GM21381 (cell line): ENCODE measurements around the gene RTRAF.

Source experiments
- ATAC-seq: cut with Tn5 transposase; IDR thresholded peaks from one replicate; pipeline ENCODE4 v1.9.1; 2021; ENCODE audit warnings: mild to moderate bottlenecking, moderate library complexity; ENCODE audit not compliant: unreplicated experiment

RTRAF gene

GRCh38 chr14:51993285-51993920 is 4.1 kb downstream of the RTRAF start:
- no peak for ATAC-seq

DNA sequence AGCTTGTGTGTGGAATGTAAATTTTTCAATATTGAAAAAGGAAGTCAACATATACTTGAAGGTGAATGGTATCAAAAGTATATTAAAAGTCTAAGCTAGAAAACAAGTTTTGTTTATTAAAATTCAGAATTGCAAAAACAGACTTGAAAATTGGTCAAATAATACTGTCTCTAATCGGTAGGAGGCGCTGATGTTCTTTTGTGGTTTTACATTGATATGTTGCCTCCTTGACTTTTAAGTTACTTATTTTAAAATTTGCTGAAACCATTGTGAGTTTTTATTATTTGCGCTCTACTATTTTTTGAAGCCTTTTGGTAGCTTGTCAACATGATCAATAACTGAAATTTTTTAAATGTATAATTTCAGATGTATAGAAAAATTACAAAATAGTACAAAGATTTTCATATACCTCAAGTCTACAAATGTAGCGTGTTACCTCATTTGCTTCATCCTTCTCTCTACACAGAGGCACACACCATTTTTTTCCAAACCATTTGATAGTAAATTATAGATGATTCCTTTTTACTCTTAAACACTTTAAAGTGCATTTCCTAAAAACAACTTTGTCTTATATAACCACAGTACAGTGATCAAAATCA is 6.9 kb downstream of the RTRAF start:
- ATAC-seq: no peak

- ATAC-seq: no peak
Measured at GRCh38 chr14:51998348-51998747, 9.0 kb downstream of the RTRAF start.

DNA sequence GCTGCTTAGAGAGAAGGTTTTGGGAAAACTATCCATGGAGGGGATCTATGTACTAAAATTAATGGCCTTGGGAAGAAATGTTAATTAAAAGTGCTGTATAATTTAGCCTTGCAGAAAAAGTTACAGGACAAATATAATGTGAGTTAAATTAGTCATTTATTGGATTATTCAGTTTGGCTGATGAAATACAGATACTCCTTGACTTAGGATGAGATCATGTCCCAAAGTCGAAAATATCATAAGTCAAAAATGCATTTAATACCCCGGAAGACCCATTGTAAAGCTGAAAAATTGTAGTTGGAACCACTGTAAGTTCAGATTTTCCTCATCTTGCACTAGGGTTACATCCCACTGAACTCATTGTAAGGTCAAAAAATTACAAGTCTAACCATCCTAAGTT is 9.7 kb downstream of the RTRAF start:
- ATAC-seq: no peak

DNA sequence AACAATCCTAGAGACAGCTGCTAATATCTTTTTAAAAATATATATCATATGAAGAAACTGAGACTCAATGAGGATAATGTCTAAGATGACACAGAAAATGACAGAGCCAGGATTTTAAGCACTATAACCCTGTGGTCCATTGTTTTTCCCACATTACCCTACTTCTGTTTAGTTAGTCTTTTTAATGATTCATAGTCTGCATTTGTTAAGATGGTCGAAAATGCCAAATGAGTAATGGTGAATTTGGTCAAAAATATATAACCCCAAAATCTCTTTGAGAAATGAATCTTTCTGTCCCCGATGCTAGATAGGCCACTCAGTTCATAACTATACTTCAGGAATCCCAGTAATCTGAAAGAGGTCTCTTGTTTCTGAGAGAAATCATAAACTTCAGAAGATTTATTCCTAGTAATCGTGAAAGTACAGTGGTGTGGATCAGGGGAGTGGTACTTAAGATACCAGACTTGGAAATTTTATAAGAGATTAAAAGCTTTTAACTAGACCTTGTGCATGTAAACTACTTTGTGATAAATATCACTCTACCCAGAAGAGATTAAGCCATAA is 10.8 kb downstream of the RTRAF start:
- ATAC-seq: no peak

- ATAC-seq: no peak
Measured at GRCh38 chr14:52000696-52001095, 11.3 kb downstream of the RTRAF start.

DNA sequence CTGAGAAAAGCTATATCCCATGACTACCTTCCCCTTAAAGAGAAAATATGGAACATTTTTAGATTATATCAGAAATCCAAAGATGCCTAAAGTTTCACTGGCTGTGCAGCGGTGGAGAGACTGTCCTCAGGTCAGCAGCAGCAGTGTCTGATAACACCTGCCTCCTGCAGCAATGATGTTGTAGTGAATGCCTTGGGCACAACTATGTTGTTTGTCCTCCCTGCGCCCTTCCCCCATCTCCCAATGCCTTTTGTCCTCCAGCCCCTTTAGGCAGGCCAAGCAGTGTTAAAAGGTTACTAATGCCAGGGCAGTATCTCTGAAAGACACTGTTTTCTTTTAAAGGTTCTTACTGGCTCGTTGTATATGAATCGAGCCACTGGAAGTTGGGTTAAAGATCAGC is 13.2 kb downstream of the RTRAF start:
- no peak for ATAC-seq

DNA sequence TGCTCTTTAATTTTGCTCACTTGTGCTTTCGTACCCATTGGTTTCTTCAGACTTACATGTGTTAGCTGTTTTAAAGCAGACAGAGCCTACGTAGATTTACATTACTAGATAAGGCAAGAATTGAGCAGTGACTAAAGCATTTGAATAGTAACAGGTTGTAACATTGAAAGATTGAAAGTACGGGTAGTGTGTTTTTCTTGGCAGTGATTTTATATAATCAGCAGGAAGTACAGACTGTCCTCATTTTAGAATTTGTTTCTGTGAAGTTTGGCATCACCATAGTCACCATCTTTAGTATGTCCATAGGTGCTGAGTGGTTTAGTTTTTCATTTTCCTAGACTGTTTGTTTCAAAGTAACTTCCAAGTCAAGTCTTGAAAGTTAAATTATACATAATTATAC is 14.0 kb downstream of the RTRAF start:
- ATAC-seq: no peak

- ATAC-seq: no peak
Measured at GRCh38 chr14:52005625-52006024, 16.3 kb downstream of the RTRAF start.

GRCh38 chr14:52006361-52006760 is 17.0 kb downstream of the RTRAF start:
- ATAC-seq: no peak

DNA sequence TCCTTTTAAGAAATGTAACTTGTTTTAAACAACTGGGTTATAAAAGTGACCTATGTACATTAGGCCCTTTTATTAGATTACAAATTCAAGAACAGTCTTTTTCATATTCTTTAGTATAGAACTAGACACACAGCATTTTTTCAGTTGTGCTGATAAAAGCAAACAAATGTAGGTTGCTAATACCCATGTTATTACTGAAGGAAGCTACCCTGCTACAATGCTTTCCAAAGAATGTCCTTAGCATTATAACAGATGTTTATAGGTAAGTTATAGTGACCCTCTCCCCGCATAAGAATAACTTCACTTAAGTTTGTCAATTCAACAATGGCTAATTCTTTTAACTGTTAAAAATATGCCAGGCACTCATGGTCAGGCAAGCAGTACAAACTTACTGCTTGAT is 17.9 kb downstream of the RTRAF start:
- ATAC-seq: no peak

- no peak for ATAC-seq
Measured at GRCh38 chr14:52007637-52008036, 18.3 kb downstream of the RTRAF start.

- ATAC-seq: no peak
Measured at GRCh38 chr14:52008136-52008535, 18.8 kb downstream of the RTRAF start.

DNA sequence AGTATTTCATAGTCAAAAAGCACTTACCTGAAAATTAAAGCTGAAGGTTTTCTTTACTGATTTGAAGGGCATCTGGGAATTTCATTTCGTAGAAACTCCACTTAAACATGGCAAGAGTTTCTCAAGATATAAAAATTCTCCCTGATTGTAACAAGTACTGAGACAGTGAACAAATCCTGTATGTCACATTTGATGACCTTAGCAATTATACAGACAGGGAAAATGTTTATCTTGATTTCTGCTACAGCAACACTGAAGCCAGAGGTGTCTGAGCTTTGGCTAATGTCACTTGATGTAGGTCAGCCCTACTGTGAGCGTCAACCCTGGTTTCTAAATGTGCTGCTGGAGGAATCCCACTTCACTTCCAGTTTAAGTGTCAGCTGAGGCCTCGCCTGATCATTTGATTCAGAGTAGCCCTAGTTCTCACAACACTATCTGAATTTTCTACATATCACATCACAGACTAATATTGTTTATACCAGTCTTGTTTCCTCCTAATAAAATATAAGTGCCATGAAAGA is 20.9 kb downstream of the RTRAF start:
- ATAC-seq: no peak

DNA sequence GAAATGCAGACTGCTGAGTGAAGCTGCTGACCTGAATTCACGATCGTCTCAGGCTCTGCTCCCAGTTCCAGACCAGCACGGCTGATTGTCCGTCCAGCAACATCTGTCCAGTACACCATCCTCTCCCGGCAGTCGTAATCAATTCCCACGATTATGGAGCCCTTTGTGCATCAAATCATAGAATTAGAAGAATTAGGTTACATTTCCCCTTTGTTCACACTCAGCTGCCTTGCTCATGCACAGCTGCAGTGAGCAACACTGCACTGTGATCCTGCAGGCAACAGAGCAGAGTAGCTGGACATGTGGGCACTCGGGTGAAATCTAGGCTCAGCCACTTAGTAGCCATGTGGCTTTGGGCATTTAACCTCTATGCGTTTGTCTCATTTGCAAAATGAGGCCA is 22.2 kb downstream of the RTRAF start:
- ATAC-seq: no peak

DNA sequence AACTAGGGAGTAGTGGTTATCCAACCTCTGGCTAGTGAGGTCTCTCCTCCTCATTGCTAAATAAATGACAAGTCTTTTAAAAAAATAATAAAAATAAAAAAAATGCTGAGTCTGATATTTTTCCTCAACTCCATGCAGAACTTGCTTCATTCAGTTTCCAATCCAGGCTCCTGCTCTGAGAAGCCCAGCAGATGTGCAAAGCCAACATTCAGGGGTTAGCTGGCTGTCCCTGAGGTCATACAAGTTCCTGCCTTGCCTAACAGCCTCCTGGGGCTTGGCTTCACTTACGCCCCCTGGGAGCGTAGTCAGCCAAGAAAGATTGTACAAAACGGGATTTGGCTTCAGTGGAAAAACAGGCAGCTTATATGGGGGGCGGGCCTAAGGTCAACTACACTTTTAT is 23.3 kb downstream of the RTRAF start:
- ATAC-seq: no peak

- no peak for ATAC-seq
Measured at GRCh38 chr14:52013984-52014600, 24.7 kb downstream of the RTRAF start.

- no peak for ATAC-seq
Measured at GRCh38 chr14:52014601-52015267, 25.4 kb downstream of the RTRAF start.

DNA sequence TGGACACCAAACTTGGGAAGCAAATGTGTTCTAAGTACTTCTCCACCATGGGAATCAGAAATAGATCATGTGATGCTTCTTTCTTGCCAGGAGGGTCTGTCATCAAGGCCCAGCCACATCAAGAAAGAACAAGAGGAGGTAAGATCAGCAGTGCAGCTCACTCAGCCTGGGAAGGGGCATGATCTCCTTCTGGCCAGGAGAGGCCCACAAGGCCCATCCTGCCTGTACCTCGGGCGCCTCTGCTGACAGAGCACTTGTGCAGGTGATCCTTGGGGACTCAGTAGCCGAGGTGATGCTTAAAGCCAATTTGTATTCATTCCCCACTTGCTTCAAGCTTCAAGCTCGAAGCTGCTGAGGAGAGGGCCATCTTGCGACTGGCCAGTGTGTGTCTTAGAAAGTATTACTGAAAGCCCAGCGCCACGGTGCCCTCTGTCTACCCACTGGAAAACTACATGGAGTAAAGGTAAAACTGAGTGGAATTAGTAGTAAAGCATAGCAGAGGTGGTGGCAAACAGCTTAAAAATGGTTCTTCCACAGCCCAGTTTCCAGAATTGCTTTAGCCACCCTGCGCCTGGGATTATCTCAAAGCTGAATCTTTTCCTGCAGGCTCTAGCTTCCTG is 26.2 kb downstream of the RTRAF start:
- ATAC-seq: no peak

GRCh38 chr14:52018252-52018651 is 28.9 kb downstream of the RTRAF start:
- no peak for ATAC-seq

- no peak for ATAC-seq
Measured at GRCh38 chr14:52018970-52019369, 29.6 kb downstream of the RTRAF start.
